Smooth muscle cell (in vitro differentiated cells): ENCODE measurements around the gene FAM117B. TPM values are rescaled to one million over a fixed set of nuclear protein-coding genes. Genes with fewer than 3 reads are reported as not detected.

ENCODE experiments used
- DNase-seq: peaks from one replicate; lab custom pipeline; 2025; ENCODE audit not compliant: unreplicated experiment; lab: John Stamatoyannopoulos, UW
- H2AFZ ChIP-seq: fragments of 200-600 bp; sonication (generic); 2 replicates; pipeline ENCODE4 v1.6.0; 2016; ENCODE audit warnings: antibody characterized with exemption, low read depth, mild to moderate bottlenecking
- H3F3A ChIP-seq: fragments of 200-600 bp; sonication (generic); 2 replicates; pipeline ENCODE4 v1.6.0; 2017; ENCODE audit warnings: antibody characterized with exemption, low read depth
- H3K27ac ChIP-seq: fragments of 200-600 bp; sonication (generic); 2 replicates; pipeline ENCODE4 v1.5.1; 2016; ENCODE audit warnings: low read depth, mild to moderate bottlenecking
- H3K27me3 ChIP-seq: fragments of 200-600 bp; sonication (generic); 2 replicates; pipeline ENCODE4 v1.6.1; 2016; ENCODE audit warnings: low read depth, mild to moderate bottlenecking
- H3K36me3 ChIP-seq: fragments of 200-600 bp; sonication (generic); 2 replicates; pipeline ENCODE4 v1.5.1; 2016; ENCODE audit warnings: low read depth
- H3K4me1 ChIP-seq: fragments of 200-600 bp; sonication (generic); 2 replicates; pipeline ENCODE4 v1.5.1; 2016; ENCODE audit warnings: low read depth
- H3K4me2 ChIP-seq: fragments of 200-600 bp; sonication (generic); 2 replicates; pipeline ENCODE4 v1.6.0; 2016; ENCODE audit warnings: mild to moderate bottlenecking
- H3K4me3 ChIP-seq: fragments of 200-600 bp; sonication (generic); 2 replicates; pipeline ENCODE4 v1.5.1; 2016; ENCODE audit warnings: mild to moderate bottlenecking
- H3K79me2 ChIP-seq: fragments of 200-600 bp; sonication (generic); 2 replicates; pipeline ENCODE4 v1.6.0; 2016; ENCODE audit warnings: low read depth, mild to moderate bottlenecking
- H3K9ac ChIP-seq: fragments of 200-600 bp; sonication (generic); 2 replicates; pipeline ENCODE4 v1.6.0; 2016; ENCODE audit warnings: low read depth
- H3K9me3 ChIP-seq: fragments of 200-600 bp; sonication (generic); replicated peaks from 2 replicates; pipeline ENCODE4 v1.5.1; 2016; ENCODE audit warnings: low read depth
- H4K20me1 ChIP-seq: fragments of 200-600 bp; sonication (generic); 2 replicates; pipeline ENCODE4 v1.6.0; 2016; ENCODE audit warnings: low read depth
- CTCF ChIP-seq: fragments of 200-600 bp; sonication (generic); IDR thresholded peaks from 2 replicates; pipeline ENCODE4 v1.5.1; 2017; ENCODE audit warnings: borderline replicate concordance, mild to moderate bottlenecking, antibody characterized with exemption; ENCODE audit not compliant: insufficient read depth, poor library complexity, severe bottlenecking
- WGBS: methylation state at CpG from one replicate; pipeline ENCODE4 v1.1.7; 2016; ENCODE audit warnings: low lambda C conversion rate; 5-methylcytosine and 5-hydroxymethylcytosine counted together
- polyA plus RNA-seq: library from polyadenylated mRNA; unstranded; fragments of >200 nt; fragmentation: Nextera tagmentation; extraction: Ambion mirVana; gene quantifications from 2 replicates; pipeline ENCODE4 v1.2.1, GENCODE V29; 2016
- total RNA-seq: library from RNA; depleted of rRNA; stranded (reverse); fragments of >200 nt; gene quantifications from 2 replicates; pipeline ENCODE4 v1.2.3, GENCODE V29; 2014

FAM117B gene
- total and polyA plus RNA-seq, 2 experiments from 2014 or later: 5.4 to 11.1 TPM

GRCh38 chr2:202717598-202718310 lies 83.0 kb downstream of the FAM117B start:
- Histone ChIP-seq H3K4me1 (peaks cover 4% of the 10 kb centered on the region), H2AFZ (no peak overlapping the region), H3K79me2 (peaks cover 44% of the 10 kb centered on the region), H3K9me3 (peaks cover 2% of the 10 kb centered on the region), H3K4me3 (no peak overlapping the region), H3K9ac (no peak overlapping the region), H3K27ac (no peak overlapping the region), H4K20me1 (no peaks in the 10 kb centered on the region), H3K4me2 (no peak overlapping the region), H3K27me3 (no peaks in the 10 kb centered on the region), H3K36me3 (peaks cover 8% of the 10 kb centered on the region), H3F3A (no peaks in the 10 kb centered on the region)
- WGBS: 78% methylated on average over 3 of the region's 3 CpGs
- no peak for TF ChIP-seq CTCF
- DNase-seq: no peak

- no peaks in the 10 kb centered on the region for H4K20me1 ChIP-seq
- no peak overlapping the region for H3K27ac ChIP-seq
- peaks cover 4% of the 10 kb centered on the region for H3K4me1 ChIP-seq
- H3K9me3 ChIP-seq: no peaks in the 10 kb centered on the region
- H3K36me3 ChIP-seq: peaks cover 8% of the 10 kb centered on the region
- H3K79me2 ChIP-seq: peaks cover 35% of the 10 kb centered on the region
- H3K27me3 ChIP-seq: no peaks in the 10 kb centered on the region
- no peak for DNase-seq
- no peak for TF ChIP-seq CTCF
- peak overlapping the region; percentile 45 for H3K4me2 ChIP-seq
- H3K4me3 ChIP-seq: no peak overlapping the region
- H3K9ac ChIP-seq: no peak overlapping the region
- WGBS: 42% methylated on average over 4 of the region's 4 CpGs
- no peak overlapping the region for H2AFZ ChIP-seq
- H3F3A ChIP-seq: no peaks in the 10 kb centered on the region
Observed at GRCh38 chr2:202718614-202719013, 83.8 kb downstream of the FAM117B start.

- Histone ChIP-seq H3K4me2 (no peak overlapping the region), H3K27me3 (no peaks in the 10 kb centered on the region), H2AFZ (no peak overlapping the region), H3K36me3 (peaks cover 8% of the 10 kb centered on the region), H4K20me1 (no peaks in the 10 kb centered on the region), H3K9me3 (no peaks in the 10 kb centered on the region), H3K9ac (no peak overlapping the region), H3K4me1 (peaks cover 4% of the 10 kb centered on the region), H3K27ac (no peak overlapping the region), H3K79me2 (peaks cover 31% of the 10 kb centered on the region), H3F3A (no peaks in the 10 kb centered on the region), H3K4me3 (no peak overlapping the region)
- DNase-seq: no peak
- WGBS: 98% methylated on average over 2 of the region's 2 CpGs
- TF ChIP-seq CTCF: no peak
Observed at GRCh38 chr2:202720226-202720625, 85.5 kb downstream of the FAM117B start.

GRCh38 chr2:202721621-202722020 lies 86.9 kb downstream of the FAM117B start:
- H3K79me2 ChIP-seq: peaks cover 25% of the 10 kb centered on the region
- no peak overlapping the region for H2AFZ ChIP-seq
- WGBS: 24% methylated on average over 3 of the region's 3 CpGs
- TF ChIP-seq CTCF: no peak
- H3F3A ChIP-seq: no peaks in the 10 kb centered on the region
- no peak overlapping the region for H3K4me3 ChIP-seq
- H3K4me2 ChIP-seq: peak overlapping the region; percentile 38
- no peak for DNase-seq
- H3K9me3 ChIP-seq: no peaks in the 10 kb centered on the region
- H3K36me3 ChIP-seq: peaks cover 1% of the 10 kb centered on the region
- no peaks in the 10 kb centered on the region for H4K20me1 ChIP-seq
- no peak overlapping the region for H3K9ac ChIP-seq
- H3K4me1 ChIP-seq: peaks cover 4% of the 10 kb centered on the region
- H3K27me3 ChIP-seq: no peaks in the 10 kb centered on the region
- peak overlapping the region; percentile 45 for H3K27ac ChIP-seq
